CD1c-positive myeloid dendritic cell (primary cell): Measurements from ENCODE around the gene REM2.

ENCODE experiments used
- DNase-seq: peaks from one replicate; pipeline ENCODE4 v3.0.0-alpha.2; 2016; ENCODE audit errors: extremely low spot score

REM2 gene, protein sequence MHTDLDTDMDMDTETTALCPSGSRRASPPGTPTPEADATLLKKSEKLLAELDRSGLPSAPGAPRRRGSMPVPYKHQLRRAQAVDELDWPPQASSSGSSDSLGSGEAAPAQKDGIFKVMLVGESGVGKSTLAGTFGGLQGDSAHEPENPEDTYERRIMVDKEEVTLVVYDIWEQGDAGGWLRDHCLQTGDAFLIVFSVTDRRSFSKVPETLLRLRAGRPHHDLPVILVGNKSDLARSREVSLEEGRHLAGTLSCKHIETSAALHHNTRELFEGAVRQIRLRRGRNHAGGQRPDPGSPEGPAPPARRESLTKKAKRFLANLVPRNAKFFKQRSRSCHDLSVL

DNA sequence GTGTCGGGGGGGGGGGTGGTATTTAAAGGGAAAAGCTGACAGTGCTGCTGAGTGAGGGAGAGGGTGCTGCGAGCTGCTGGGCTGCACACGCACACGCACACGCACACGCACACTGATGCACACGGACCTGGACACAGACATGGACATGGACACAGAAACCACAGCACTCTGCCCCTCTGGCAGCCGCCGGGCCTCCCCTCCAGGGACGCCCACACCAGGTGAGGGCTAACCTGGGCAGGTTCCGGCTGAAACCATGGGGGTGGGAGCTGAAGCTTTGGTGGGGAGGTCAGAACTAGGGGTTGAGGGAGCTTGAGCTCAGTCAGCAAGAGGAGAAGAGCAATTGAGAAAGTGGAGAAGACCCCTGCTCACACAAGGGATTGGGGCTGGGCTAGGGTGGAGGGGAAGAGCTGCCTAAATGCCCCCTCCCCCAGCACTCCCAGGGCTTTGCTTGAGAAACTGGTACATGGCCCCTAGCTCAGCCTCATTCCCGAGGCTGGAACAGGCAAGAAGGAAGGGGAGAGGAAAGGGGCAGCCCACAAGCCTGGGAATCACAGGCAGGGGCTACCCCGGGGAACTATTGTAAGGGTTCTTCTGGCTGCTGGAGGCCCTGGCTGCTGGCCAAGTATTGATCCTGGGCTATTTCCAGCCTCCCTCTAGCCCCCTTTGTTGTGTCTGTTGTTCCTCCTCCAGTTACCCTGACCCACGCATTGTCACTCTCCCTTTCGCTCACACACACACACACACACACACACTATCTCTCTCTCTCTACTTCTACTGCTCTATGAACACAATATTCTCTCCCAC, at the start of gene REM2:
REM2 (plus strand) TSS at position 50 of the 804 bp plus-strand sequence; CDS start at position 116, 66 bp downstream.
- no peak for DNase-seq

DNA sequence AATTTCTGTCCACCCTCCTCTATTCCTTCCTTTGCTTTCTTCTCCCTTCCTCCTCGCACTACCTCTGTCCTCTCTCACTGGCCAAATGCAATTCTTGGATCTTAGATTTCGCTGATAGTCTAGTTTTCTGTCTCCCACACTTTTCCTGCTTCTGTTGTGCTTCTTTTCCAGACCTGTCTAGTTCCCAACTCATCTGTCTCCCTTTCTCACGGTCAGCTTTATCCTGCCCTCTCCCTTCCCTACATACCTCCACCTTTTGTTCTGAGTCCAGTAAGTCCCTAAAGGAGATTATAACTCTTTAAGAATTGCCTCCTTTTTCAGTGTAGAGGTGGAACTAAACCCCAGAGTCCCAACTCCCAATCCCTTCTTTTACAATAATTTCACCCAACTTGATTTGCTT, 47.5 kb upstream of the REM2 start:
- no peak for DNase-seq

DNA sequence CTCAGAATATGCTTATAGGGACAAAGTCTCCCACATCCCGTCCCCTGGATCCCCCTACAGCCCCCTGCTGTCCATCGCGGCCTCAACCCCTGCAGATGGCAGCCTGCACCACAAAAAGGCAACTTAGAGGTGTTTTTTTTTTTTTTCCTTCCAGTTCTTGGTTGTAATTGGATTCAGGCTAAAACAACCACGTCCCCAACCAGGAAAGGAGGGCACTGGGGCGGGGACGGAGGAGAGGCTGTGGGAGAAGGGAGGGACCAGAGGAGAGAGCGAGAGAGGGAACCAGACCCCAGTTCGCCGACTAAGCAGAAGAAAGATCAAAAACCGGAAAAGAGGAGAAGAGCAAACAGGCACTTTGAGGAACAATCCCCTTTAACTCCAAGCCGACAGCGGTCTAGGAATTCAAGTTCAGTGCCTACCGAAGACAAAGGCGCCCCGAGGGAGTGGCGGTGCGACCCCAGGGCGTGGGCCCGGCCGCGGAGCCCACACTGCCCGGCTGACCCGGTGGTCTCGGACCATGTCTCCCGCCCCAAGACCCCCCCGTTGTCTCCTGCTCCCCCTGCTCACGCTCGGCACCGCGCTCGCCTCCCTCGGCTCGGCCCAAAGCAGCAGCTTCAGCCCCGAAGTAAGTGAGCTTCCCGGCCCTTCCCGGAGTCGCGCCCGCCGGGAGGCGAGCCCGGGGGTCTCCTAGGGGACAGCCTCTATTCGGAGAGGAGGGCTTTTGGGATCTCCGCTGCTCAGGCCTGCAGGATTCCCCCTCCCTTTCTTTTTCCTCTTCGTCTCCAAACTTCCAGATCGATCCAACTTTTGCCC, 46.5 kb upstream of the REM2 start, which contains the start of gene MMP14:
MMP14 (plus strand) TSS at position 285 of the 813 bp plus-strand sequence; CDS start at position 518, 233 bp downstream.
- DNase-seq = peak; percentile 30

DNA sequence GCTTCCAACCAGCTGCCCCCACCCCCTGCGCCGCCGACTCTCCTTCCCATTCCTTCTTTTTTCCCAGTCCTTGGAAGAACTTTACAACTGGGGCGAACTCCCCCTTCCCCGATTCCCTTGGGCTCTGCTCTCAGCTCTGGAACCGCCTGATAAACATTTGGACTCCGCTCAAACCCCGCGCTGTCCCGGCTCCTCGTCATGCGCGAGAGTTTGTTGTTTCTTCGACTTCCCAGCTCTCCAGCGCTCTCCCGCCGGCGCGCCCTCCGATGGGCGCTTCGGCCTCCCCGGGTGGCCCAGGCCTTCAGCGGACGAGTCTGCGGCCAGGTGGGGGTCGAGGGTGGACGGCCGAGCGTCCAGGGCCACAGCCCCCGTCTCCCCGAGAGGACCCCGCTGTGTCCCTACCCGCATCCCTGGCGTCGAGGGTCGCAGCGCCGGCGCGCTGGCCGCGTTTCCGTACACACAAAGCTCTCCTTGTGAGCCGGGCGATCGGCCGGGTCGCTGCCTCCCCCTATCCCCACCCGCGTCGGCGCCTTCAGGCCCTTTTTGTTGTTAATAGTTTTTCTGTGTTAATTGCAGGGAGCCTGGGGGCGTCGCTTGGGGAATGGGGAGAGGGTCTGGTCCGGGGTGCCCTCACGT, 45.8 kb upstream of the REM2 start:
- DNase-seq = peak; percentile 36

DNA sequence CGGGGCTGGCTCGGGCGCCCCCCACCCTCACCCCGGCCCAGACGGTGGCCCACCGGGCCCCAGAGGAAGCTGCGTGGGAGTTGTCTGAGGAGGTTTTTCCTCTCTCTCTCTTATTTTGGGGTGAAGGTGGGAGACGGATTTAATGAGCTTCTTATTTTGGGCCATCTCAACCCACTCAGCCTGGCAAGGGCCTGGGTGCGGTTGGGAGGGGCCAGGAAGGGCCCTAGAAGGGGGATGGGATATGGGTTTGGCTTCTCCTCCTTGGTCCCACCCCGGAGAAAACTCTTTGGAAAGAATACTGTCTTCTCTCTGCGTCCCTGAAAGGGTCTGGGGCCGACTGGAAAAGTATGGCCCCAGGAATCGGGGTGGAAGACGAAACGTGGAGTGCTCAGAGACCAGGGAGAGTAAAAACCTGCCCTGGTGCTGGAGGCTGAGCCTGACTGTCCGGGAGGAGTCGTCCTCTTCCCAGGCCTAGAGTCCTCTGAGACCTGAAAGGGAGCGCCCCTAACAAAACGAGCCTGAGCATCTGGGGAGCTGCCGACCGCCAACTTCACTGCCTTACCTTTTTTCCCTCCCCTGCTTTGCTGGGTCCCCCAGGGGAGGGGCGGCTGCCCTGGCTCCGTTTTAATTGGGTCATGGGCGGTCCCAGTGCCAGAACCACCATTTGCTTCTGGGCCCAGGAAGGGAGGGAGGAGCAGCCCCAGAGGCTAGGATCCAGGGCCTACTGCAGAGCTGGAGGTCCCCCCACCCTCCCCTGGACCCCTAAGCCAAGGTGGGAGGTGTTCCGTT, 45.1 kb upstream of the REM2 start:
- DNase-seq = no peak

DNA sequence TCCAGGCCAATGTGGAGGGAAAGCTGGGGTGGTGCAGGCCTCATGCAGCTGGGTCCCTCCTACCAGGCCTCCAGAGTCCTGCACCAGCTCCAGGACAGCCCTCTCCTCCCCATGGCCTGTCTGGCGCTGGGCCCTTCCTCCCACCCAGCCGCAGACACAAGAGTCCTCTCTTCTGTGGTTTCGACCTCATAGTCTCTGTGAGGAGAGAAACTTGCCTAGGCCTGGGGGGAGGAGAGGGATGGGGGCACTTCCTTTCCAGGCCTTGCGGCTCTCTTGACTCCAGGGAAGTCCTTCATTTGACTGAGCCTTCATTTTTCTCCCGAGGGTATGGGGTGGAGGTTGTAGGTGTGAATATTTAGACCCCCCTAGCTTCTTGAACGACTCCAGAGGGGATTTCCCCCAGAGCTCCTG, 44.4 kb upstream of the REM2 start:
- DNase-seq = peak; percentile 42

DNA sequence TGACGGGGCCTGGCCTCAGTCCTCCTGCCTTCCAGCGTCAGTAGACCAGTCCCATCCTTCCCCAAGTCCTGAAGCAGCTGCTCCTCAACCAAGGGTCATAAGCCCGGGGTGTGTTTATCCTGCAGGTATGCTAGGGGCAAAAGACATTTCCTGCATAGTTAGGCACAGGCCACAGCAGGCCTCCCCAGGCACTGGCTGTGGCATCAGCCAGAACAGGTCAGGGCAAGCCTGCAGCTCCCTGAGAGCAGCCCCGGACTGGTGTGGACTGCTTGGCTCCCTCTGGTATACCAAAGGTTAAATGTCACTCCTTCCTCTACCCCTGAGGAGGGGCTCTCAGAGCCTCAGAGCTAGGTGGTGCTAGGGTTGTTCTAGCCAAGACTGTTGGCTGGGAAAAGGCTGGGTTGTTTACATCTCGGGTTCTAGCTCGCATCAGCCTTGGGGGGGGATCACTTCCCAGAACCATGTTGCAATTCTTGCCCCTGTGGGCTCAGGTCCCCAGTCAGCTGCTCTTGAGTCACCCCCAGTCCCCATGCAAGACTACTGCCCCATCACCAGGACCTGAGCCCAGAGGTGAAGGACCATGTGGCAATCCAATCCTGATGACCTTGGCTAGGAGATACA, 43.8 kb upstream of the REM2 start:
- no peak for DNase-seq

DNA sequence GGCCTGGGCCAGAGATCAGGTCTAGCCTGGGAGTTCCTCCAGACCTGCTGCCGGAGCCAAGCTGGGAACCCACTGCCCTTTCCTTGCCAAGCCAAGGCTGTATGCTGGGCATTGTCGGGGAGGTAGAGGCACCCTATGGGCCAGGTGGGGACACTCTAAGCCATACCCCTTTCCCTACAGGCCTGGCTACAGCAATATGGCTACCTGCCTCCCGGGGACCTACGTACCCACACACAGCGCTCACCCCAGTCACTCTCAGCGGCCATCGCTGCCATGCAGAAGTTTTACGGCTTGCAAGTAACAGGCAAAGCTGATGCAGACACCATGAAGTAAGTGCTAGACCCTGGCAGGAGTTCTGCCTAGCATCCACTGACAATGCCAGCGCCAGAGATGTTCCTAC, 41.7 kb upstream of the REM2 start:
- no peak for DNase-seq

DNA sequence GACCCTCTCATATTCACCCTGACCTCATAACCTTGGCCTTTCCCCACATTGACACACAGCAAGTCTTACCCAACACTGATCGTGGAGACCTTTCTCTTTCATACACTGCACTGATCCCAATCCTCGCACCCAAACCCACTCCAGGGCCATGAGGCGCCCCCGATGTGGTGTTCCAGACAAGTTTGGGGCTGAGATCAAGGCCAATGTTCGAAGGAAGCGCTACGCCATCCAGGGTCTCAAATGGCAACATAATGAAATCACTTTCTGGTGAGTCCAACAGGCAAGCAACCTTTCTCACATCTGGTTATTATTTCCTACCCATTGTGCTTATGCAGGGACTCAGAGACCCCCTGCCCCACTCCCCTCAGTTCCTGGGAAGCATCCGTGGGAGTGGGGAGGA, 41.3 kb upstream of the REM2 start:
- no peak for DNase-seq

DNA sequence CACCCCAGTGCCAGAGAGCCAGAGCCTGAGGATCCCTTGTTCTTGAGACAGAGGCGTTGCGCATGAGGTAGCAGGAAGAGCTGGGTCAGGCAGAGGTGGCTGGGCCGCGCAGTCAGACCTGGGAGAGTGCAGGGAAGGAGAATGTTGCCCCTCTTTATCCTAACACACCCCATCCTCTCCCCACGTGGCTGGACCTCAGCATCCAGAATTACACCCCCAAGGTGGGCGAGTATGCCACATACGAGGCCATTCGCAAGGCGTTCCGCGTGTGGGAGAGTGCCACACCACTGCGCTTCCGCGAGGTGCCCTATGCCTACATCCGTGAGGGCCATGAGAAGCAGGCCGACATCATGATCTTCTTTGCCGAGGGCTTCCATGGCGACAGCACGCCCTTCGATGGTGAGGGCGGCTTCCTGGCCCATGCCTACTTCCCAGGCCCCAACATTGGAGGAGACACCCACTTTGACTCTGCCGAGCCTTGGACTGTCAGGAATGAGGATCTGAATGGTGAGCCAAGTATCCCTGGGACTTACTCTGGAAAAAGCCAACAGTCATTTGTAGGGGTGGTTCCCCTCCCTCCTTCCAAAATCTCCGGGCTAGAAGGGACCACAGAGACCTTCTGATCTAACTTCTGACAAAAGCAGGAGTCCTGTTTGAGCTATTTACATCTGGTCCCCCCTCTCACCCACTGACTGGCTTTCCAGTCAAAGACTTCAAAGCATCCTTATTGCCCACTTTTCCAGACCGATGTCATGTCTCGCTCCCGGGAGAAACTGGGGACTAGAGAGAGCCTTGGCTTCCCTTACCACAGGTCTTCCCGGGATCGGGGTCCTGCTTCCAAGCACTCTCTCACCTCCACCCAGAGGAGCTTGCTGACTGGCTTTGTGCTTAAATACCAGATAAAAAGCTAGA, 40.6 kb upstream of the REM2 start:
- DNase-seq = no peak

DNA sequence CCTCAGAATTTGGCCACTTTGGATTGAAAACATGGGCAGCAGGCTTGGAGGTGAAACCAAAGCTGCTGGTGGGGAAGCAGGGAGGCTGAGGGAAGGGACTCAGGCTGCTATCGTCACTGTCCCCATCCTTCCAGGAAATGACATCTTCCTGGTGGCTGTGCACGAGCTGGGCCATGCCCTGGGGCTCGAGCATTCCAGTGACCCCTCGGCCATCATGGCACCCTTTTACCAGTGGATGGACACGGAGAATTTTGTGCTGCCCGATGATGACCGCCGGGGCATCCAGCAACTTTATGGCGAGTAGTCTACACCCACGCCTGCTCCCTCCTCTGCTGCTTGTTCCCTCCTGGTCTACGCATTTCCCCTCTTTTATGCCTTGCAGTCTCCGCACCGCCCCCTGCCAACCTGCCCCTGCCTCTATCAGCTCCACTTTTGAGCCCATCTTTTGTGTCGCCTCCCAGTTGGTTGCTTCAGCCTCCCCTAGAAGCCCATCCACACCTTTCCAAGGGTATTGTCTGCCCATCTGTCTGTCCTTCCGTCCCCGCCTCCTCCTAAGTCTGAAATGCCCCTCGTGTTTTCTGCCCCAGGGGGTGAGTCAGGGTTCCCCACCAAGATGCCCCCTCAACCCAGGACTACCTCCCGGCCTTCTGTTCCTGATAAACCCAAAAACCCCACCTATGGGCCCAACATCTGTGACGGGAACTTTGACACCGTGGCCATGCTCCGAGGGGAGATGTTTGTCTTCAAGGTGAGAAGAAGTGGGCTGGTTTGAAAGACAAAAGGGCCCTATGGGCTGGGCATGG, 39.7 kb upstream of the REM2 start:
- no peak for DNase-seq

DNA sequence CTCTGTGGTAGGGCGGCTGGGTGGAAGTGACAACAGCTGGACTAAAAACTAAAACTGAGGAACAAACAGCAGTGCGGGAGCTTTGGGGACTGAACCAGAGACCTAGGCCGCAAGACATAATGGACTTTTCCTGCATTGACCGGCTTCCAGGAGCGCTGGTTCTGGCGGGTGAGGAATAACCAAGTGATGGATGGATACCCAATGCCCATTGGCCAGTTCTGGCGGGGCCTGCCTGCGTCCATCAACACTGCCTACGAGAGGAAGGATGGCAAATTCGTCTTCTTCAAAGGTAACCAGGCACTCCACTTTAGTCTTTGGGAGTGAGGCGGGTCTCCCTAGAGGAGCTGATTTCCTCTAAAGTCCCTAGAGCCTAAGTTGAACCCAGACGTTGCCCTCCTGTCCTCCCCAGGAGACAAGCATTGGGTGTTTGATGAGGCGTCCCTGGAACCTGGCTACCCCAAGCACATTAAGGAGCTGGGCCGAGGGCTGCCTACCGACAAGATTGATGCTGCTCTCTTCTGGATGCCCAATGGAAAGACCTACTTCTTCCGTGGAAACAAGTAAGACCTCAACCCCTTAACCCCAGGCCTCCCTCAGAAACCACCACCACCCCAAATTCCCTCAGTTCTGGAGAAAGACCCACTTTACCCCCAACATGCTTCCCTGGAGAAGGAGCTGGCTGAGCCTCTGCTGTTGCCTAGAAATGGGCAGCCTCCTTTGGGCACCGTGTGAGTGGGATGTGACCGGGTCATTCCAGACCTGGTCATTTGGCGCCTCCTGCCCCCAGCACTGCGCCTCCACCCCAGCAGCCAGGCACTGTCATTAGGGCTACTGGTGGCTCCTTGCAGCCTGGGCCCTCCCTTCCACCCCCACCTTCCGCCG, 38.6 kb upstream of the REM2 start:
- DNase-seq = no peak

DNA sequence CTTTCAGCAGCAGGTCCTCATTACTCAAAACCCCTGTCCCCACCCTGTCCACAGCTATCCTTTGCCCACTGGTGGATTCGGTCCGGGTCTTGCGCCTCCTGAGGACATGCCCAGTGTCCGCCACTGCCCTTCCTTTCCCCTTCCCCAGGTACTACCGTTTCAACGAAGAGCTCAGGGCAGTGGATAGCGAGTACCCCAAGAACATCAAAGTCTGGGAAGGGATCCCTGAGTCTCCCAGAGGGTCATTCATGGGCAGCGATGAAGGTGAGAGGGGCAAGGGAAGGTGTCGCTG, 38.0 kb upstream of the REM2 start:
- DNase-seq = no peak

DNA sequence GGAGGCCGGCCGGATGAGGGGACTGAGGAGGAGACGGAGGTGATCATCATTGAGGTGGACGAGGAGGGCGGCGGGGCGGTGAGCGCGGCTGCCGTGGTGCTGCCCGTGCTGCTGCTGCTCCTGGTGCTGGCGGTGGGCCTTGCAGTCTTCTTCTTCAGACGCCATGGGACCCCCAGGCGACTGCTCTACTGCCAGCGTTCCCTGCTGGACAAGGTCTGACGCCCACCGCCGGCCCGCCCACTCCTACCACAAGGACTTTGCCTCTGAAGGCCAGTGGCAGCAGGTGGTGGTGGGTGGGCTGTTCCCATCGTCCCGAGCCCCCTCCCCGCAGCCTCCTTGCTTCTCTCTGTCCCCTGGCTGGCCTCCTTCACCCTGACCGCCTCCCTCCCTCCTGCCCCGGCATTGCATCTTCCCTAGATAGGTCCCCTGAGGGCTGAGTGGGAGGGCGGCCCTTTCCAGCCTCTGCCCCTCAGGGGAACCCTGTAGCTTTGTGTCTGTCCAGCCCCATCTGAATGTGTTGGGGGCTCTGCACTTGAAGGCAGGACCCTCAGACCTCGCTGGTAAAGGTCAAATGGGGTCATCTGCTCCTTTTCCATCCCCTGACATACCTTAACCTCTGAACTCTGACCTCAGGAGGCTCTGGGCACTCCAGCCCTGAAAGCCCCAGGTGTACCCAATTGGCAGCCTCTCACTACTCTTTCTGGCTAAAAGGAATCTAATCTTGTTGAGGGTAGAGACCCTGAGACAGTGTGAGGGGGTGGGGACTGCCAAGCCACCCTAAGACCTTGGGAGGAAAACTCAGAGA, 37.0 kb upstream of the REM2 start:
- DNase-seq = no peak

DNA sequence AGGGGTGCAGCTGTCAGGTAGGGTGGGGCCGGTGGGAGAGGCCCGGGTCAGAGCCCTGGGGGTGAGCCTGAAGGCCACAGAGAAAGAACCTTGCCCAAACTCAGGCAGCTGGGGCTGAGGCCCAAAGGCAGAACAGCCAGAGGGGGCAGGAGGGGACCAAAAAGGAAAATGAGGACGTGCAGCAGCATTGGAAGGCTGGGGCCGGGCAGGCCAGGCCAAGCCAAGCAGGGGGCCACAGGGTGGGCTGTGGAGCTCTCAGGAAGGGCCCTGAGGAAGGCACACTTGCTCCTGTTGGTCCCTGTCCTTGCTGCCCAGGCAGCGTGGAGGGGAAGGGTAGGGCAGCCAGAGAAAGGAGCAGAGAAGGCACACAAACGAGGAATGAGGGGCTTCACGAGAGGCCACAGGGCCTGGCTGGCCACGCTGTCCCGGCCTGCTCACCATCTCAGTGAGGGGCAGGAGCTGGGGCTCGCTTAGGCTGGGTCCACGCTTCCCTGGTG, 36.2 kb upstream of the REM2 start:
- DNase-seq = no peak

DNA sequence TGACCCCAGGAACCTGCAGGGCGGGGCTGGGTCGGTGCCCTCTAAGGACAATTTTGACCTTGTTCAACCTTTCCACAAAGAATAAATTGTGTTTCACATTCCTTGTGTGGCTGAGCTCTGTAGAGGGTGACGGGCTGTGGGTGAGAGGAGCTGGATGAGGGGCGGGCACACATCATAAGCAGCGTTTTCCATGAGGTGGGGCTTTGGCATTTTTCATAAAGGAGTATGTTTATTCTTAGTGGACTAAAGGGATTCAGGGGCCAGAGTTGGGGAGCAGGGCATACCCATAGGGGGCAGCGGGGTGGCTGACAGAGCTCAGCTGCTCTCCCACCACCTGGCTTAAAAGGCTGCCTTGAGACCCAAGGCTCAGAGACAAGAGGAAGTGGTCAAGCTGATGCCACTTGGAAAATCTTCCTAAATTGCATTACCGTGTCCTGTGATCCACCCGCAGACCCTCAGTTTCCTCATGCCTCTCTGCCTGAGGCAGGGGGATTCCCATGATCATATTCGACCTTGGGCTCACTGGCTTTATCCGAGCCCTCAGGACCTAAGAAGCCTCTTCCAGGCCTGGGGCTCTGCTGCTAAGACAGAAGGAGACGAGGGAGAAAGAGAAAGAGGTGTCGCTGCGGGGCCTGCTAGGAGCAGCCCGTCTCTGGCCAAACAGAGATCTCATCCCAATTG, 35.2 kb upstream of the REM2 start:
- peak; percentile 77 for DNase-seq
